Gastrocnemius medialis (tissue), 4 donors: ENCODE results near the gene UROS.

Experiments used
- CTCF ChIP-seq, 5 experiments: fragments of 450-650 bp in 3 of 5; fragments of 200-600 bp in 2 of 5; sonication (generic) in 2 of 5; IDR thresholded peaks in 4 of 5; conservative IDR thresholded peaks in 1 of 5; 1 replicate in 4 of 5; 2 replicates in 1 of 5; pipeline ENCODE4 v1.5.1; 2016 to 2019; ENCODE audit warnings: antibody characterized with exemption in 5 of 5, mild to moderate bottlenecking in 3 of 5, moderate library complexity in 3 of 5
- POLR2A ChIP-seq, 2 donors: fragments of 450-650 bp; IDR thresholded peaks; one replicate each; pipeline ENCODE4 v1.6.1; 2017; ENCODE audit warnings: antibody characterized with exemption in 2 of 2, mild to moderate bottlenecking in 2 of 2, moderate library complexity in 2 of 2

- TF ChIP-seq CTCF (IDR thresholded peaks at IDR 0.05 in 4 of 5, conservative IDR thresholded peaks at IDR 0.05 in 1 of 5) (no peak), POLR2A (IDR thresholded peaks at IDR 0.05) (no peak)
Observed at GRCh38 chr10:125817337-125817946, 5.6 kb downstream of the UROS start.
